ENCODE results near the gene CD276.
"Not testable (repeated sequence)": the region's sequence is repeated elsewhere in the genome, so short reads cannot be mapped to it uniquely, and the experiment has no call there.

CD276 gene

DNA sequence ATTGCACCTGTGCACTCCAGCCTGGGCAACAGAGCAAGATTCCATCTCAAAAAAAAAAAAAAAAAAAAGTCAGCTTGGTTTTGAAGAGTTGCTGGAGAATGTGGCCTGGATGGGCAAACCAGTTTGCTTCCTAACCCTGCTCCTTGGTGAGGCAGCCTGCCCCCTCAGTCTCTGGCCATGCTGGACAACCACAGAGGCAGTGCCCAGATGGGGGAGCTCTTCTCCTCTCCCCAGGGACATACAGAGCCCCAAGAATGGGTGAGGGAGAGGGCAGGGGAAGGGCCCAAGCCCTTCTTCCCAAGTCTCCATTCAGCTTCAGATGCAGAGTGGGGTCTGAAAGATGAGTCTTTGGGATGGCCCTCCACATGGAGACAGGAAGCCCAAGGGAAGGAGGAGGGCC, 27.9 kb downstream of the CD276 start:
- DNase-seq: no peak

DNA sequence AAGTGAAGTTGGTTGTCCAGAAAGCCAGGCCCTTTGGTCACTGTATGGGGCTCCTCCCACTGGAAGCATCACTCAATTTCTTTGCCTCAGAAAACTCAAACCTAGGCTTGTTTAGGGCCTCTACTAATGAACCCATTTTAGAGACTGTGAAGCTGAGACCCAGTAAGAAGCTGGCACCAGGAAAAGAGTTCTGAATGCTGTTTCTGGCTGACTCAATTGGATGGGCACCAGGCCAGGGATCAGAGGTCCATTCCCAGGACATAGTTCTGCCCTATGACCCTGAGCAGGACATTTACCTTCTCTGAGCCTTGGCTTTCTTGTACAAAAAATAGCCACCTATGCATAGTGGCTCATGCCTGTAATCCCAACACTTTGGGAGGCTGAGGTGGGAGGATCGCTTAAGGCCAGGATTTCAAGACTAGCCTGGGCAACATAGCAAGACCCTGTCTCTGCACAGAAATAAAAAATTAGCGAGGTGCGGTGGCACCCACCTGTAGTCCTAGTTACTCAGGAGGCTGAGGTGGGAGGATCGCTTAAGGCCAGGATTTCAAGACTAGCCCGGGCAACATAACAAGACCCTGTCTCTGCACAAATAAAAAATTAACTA, 30.6 kb downstream of the CD276 start:
- no peak for DNase-seq

DNA sequence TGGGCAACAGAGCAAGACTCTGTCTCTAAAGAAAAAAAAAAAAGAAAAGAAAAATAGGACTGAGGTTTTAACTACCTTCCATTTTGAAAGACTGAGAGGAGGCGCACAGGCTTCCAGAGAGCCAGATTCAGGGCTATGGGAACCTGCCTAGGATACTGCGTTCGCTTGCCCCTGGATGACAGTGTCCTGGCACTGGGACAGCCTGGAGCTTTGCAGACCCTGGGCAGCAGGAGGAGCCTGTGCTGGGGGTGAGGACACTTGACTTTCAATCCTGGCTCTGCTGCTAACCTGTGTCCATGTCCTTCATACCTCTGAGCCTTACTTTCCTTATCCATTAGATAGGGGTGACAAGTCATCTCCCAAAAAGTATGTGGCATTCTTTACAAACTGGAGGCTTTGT, 31.2 kb downstream of the CD276 start:
- DNase-seq: no peak

DNA sequence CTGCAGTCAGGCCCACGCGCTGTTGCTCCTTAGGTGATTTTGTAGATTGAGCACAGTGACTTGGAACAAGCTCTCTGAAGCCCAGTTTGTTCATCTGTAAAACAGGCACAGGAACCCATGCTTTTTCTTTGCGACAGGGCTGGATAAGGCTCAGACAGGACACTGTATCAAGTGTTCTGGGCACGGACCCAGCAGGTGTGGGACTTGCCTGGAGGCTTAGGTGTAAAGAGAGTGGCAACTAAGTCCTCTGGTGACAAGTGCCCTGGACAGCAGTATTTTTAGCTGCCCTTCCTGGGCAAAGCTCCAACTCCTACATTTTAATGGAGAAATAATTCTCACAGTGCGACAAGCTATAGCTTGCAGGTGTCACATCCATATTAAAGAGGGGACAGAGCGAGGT, 32.2 kb downstream of the CD276 start:
- DNase-seq: no peak

GRCh38 chr15:73717206-73717605, 33.0 kb downstream of the CD276 start:
- no peak for DNase-seq

GRCh38 chr15:73717802-73718201, 33.6 kb downstream of the CD276 start:
- no peak for DNase-seq

- DNase-seq: no peak
Observed at GRCh38 chr15:73718694-73719093, 34.5 kb downstream of the CD276 start.

DNA sequence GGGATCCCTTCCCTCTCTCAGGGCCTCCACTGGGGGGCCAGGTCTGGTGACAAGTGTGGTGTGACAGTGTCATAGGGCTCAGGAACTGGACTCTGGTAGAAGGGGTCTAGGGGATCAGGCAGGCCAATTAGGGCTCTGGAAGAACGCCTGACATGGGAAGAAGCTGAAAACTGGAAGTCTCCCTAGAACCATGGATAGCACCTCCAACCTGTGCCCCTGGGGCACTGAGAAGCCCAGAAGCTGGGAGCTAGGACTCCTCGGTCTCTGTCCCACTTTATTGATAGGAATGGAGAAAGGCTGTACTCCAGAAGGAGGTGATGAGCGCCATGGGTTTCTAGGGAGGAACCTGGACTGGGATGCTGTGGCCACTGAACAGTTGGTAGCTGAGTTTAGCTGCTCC, 38.2 kb downstream of the CD276 start:
- no peak for DNase-seq

- no peak for DNase-seq
Observed at GRCh38 chr15:73723191-73723590, 39.0 kb downstream of the CD276 start.

DNA sequence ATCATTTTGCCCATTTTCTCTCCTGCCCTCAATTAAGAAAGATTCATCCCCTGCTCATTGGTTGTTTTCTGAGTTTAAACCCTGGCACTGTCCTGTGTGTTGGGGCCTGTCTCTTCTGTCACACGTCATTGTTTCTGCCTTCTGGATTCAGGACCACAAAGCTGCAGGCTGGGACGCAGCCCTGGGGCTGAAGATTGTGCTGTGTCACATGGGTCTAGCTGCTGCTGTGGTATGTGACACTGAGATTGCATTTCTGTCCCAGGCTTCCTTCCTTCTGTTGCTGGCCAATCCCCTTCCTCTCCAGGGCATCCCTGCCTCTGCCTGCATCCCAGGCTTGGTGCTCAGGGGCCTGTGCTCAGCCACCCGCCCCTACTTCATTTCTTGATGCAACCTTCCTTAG, 40.0 kb downstream of the CD276 start:
- DNase-seq: no peak

- no peak for DNase-seq
Observed at GRCh38 chr15:73727330-73727976, 43.3 kb downstream of the CD276 start.

DNA sequence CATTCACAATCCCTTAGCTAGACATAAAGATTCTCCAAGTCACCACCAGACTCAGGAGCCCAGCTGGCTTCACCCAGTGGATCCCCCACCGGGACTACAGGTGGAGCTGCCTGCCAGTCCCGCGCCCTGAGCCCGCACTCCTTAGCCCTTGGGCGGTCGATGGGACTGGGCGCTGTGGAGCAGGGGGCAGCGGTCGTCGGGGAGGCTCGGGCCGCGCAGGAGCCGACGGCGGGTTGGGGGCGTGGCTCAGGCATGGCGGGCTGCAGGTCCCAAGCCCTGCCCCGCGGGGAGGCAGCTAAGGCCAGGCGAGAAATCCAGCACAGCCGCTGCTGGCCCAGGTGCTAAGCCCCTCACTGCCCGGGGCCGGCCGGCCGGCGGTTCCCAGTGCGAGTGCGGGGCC, 47.9 kb downstream of the CD276 start:
- DNase-seq: not testable (repeated sequence)

DNA sequence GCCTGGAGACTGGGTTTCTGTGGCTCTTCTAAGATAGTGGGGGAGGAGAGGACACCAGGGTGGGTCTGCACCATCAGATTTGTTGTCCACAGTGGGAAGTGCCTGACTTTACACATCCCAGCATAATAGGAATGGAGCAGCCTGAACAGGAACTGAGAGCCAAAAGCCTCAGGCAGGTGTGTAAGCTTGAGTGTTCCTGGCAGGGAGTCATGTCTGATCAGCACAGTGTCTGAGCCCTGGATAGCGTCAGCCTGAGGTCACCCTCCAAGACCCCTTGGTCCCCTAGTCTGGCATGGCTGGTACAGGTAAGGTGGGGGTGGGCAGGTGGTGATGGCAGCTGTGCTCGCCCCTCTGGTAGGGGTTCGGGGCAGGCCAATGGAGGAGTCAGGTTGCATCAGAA, 48.7 kb downstream of the CD276 start:
- DNase-seq: no peak

DNA sequence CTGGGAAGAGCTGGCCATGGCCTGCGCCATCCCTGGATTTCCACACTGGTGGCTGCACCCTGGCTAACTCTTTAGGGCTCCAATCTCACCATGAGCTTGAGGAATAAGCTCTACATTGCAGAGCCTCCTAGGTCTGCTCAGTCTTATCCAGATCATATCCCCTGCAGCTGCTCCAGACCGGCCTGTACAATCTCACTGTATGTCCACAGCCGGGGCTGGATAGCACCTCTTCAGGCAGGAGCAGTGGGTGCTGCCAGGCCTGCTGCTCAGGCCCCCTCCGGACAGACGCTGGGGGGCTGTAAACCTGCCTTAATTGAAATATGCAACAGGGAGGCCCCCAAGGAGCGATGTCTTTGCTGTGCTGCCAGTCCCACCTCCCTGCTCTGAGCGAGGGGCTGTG, 53.4 kb downstream of the CD276 start:
- no peak for DNase-seq

DNA sequence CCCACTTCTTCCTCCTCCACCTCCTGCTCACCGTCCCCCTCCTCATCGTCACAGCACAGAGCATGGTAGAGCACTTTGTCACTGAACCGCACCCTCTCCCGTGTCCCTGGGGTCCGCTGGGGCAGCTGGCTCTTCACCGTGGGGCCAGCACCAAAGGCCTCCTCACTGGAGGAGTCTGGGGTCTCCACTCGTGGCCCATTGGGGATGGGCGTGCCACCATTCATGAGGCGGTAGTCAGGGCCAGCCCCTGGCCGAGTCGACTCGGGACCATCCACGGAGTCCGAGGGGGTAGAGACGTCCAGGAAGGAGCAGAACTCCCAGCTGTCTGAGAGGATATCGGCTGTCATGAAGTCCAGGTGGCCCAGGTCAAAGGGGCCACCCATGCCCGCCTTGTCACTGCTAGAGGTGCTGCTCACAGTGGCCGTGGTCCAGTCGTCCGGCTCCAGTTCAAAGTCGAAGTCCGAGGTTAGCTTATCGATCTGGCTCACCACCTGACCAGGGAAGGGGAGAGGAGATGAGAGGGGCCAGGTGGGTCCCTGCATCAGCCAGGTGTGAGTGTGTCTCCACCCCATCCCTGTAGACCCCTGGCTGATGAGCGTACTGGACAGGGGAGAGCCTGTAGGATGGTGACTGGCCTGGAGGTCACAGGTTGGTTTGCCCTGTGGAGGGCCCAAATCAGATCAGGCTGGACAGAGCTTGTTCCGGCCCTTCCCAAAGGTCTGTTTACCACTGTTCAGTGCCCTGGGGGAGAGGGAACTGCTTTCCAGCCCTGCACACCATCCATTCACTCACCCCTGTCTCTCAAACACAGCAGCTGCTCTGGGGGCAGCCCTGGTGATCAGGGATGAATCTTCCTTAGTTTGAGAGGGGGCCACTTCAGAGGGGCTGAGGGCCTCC, 56.2 kb downstream of the CD276 start:
- DNase-seq: no peak

DNA sequence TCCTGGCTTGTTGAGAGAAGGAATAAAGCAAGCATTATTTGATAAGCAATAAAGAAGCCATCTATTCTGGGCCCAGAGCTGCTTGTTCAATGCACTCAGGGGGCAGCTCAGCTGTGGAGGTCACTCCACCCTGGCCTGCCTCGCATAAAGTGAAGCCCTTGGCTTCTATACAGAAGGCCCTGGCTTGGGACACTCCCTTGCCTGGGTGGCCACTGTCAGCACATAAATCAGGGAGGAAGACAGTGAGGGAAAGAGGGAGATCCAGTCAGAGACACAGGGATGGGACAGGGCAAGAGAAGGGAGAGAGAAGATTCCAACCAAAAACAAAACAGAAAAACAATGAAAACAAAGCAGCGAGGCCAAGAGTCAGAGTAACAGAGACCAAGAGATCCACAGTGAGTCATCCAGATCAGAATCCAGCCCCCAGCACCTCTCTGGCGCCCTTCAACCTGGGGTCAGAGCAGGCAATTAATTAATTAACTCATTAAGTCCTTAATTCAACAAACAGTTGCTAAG, 57.2 kb downstream of the CD276 start:
- no peak for DNase-seq

- no peak for DNase-seq
Observed at GRCh38 chr15:73744293-73744692, 60.1 kb downstream of the CD276 start.

DNA sequence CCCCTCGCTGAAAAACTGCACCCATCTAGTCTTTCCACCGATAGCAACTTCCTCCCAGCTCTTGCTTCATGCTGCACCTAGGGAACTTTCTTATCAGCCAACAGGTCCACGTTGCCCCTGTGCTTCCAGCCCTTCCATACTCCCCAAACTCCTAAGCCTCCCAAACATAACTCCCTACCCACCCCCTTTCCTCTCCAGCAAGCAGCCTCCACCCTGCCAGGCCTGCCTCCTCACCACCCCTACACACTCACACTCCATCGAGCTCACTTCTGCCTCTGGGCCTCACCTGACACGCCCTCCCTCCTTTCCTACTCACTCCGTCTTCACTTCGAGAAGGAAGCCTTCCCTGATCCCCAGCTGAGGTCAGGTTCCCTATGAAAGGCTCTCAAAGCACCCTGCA, 60.9 kb downstream of the CD276 start:
- DNase-seq: no peak

DNA sequence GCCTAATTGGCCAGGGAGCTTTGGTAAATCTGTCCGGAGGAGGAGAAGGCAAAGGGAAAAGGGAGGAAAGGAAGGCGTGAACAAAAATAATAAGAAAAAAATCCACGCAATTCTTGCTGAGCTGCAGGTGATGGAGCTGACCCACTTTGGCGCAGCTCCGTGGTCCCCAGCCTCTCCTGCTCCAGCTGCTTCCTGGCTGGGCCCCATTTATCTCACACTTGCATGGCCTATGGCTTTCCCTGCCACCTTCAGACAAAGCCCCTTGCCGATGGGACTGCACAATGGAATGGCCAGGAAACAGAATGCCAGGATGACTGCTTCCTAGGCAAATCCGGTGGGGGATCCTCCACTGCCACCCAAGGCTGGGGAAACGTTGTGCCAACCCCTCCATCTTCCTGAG, 62.1 kb downstream of the CD276 start:
- no peak for DNase-seq

- DNase-seq: no peak
Observed at GRCh38 chr15:73746883-73747282, 62.7 kb downstream of the CD276 start.

GRCh38 chr15:73747847-73748590, 63.8 kb downstream of the CD276 start:
- no peak for DNase-seq

GRCh38 chr15:73748730-73749129, 64.5 kb downstream of the CD276 start:
- DNase-seq: no peak

DNA sequence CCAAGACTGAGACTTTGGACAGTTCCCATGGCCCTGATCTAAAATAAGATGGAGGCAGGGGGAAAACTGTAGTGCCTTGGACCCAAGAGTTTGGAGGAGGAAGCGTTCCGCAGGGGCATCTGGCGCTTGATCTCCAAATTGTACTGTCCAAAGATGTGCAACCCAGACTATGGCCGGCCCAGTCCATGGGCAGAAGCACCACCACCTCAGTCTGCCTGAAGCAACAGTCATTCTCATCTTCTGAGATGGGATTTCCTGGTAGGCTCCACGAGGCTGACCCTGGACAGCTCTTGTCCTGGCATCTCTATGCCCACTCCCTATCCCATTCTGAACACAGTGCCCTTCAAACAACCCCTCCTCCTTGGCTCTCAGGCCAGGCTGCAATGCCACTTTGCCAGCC, 65.3 kb downstream of the CD276 start:
- DNase-seq: no peak
